GM18867 (cell line): Measurements from ENCODE around the gene CCNQ.
A peak's percentile ranks its signal among the peaks of the same experiment; 100 is the strongest.

Experiments used
- ATAC-seq: cut with Tn5 transposase; IDR thresholded peaks from one replicate; pipeline ENCODE4 v1.9.1; 2021; ENCODE audit warnings: mild to moderate bottlenecking, moderate library complexity; ENCODE audit not compliant: unreplicated experiment

CCNQ gene

DNA sequence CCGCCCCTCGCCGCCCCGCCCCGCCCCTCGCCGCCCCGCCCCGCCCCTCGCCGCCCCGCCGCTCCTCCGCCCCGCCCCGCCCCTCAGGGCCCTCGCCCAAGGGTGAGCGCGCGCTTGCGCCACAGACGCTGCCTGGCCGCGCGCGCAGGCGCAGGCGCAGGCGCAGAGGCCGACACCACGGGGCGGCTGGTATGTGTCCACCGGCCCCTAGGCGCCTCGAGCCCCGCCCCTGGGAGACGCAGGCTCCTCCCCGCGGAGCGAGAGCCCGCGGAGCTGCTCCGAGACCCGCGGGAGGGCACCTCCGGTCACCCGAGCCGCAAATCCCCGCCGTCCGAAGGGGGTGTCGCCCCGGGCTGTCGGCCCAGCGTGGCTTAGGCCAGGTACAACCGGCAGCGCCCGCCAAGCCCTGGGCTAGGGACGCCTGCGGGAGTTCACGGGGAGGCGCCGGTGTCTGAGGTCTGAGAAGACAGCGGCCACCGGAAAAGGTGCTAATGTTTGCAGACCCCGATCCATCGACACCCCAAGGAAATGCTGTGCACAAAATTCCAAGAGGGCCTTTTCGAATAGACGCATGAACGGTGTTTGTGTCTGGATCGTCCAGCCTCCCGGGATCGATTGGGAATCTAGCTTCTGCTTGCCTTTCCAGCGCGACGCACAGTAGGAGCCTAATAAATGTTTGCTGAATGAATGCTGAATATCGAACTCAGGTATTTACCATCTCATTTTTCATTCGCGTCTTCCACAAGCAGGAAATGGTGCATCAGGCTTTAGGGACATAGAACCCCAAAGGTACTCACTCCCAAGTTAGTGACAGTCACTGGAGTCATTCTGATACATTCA, 473 bp upstream of the CCNQ start:
- peak; percentile 84 for ATAC-seq

DNA sequence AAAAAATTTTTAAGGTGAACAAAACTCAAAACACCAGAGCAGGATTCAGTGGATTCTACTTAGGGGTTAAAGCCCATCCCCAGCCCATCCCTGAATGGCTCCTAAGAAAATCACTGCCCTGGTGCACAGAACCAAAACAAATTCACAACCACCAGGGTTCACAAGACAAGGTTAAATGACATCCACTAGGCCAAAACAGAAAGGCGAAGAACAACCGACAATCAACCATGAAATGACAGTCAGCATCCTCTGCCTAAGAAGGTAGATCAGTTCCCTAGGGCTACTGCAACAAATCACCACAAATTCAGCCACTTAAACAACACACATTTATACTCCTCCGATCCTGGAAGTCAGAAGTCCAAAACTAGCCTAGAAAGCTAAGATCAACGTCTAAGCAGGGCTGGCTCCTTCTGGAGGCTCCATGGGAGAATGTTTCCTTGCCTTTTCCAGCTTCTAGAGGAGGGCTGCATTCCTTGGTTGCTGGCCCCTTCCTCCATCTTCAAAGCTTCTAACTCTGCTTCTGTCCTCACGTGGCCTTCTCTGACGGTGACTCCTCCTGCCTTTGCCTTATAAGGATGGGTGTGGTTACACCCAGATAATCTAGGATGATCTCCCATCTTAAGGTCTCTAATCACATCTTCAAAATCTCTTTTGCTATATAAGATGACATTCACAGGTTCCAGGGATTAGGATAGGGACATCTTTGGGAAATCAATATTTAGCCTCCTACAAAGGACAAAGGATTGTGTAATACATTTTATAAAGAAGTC, 1.8 kb downstream of the CCNQ start:
- no peak for ATAC-seq

DNA sequence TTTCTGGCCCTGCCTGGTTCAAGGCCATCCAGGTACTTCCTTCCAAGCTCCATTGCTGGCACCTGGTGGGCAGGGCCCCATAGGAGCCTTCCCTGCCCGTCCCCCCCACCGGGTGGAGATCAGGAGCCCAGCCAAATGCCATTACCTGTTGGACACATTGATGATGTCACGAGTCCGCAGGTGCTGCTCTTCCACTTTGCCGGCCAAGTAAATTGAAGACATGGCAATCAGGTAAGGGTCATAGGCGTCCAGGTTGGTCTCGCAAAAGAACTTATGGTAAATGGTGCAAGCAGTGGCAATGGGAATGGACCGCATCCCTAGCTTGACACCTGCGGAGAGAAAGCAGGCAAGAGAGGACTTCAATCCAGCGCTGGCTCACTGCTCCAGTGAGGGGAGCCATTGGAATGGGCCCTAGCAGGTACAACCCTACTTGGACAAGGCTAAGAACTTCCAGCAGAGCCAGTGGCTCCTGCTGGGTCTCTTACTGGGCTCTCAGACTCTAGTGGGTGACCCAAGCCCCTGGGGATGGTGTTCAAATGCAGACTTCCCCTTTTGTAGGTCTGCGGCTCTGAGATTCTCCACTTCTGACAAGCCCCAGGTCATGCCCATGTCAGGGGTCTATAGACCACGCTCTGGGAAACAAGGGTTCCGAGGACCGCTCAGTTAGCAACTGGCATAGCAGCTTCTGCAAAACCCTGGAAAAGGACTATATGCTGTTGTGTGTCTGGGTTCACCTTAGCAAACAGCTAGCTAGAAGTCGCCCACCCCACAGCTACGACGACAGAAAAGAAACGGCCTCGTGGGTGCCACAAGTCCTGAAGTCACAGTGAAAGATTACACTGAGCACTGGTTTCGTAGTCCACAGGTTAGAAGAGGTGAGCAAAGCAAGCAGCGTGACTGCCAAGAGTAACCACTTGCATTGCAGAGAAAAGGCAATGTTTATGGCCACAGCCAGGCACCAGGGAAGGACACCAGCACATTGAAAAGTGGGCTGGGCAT, 2.8 kb downstream of the CCNQ start:
- ATAC-seq = no peak

DNA sequence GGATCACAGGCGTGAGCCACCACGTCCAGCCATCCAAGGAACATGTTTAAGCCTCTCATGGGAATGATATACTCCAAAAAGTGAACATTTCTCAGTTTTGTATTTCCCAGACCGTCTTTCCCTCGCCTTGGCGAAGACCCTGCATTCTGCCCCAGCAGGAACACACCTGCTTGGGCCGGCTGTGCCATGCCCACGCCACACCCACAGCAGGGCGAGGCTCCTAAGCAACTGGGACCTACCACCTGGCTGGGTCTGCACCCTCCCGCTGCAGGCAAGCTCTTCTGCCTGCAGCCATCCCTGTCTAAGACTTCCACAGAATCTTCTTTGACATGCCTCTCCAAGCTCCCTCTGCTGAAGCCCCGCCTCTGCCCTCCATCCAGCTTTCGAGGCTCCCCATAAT, 3.6 kb downstream of the CCNQ start:
- no peak for ATAC-seq

DNA sequence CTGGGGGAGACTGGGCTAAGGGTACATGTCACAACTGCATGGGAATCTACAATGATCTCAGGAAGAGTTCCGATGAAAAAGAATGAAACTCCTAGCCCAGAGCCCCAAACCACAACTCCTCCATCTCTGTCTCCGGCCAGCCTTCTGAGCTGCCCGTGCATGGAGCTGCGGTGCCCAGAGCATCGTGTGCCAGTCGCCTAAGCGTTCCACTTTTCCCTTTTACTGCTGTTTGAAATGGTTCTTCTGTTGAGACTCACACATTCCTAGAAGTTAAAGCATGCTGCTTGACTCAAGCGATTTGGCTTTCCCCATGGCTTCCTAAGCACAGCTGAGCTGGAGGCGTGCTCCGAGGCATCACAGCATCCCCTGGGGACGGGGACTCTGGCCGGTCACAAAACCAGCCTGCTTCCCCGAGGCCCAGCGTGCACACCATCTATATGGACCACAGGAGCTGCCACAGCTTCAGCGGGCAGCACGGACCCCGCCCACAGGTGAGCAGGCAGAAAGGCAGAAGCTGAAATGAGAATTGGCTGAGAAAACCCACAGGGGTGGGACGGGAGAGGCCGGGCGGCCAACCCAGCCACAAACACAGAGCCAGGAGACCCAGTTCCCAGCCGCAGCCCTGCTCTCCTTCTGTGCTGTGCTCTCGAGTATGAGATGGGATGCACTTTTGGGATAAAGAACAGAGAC, 5.0 kb downstream of the CCNQ start:
- ATAC-seq = no peak

DNA sequence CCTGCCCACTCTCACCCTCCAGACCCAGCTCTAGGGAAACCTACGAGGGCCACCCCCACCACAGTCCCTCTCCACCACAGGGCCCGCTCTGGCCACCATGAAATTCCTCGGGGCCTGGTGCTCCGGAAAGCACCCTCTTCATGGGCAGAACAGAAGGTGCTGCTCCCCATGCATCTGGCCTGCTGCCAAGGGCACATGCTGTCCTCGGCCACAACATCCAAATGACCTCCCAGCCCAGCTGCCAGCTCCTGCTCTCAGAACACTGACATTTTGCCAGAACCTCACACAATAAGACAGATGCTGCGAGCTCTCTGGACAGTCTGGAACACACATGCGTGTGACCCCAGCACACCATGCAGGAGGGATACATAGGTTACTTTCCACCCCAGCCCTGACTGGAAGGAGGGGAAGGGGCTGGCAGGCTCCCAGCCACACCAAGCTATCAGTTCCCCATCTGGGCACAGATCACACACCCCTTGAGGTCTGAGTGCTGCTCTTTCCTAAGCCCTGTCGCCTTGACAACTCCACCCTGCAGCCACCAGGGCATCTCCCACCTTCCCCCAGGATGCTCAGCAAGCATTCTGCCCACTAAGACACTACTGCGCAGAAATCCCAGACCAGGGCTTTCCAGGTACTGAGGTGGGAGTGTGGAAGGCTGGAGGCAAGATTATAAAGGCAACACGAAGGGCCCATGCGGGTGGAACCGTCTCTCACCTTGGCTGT, 5.8 kb downstream of the CCNQ start:
- ATAC-seq = no peak

DNA sequence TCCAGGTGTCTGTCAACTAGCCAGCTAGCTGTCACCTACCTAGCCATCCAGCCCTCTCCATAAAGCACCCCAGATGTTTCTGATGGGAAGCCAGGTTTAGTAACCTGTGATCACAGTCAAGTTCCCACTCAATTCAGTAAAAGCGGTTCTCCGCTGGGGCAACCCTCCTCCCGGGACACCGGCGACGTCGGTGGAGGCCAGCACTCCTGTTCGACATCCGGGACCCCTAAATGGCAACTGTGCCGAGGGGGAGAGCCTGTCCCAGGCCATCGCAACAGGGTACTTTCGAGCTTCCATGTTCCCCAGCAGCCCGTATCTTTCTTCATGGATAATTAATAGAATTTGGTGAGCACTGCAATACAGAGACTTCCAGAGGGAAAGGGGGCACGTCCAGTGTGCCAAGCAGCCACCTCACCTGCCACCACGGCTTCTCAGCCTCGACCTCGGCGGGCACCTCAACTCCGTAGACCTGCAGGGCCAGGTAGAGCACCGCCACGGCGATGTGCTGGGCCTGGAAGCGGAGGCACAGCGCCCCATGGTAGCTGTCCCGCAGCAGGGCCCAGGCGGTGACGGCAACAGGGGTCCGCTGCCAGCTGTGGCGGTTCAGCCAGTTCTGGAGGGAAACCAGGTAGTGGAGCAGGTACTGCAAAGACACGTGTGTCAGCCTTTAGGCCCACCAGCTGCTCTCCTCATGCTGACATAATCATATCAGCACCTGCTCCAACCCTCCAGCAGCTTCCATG, 6.7 kb downstream of the CCNQ start:
- no peak for ATAC-seq

DNA sequence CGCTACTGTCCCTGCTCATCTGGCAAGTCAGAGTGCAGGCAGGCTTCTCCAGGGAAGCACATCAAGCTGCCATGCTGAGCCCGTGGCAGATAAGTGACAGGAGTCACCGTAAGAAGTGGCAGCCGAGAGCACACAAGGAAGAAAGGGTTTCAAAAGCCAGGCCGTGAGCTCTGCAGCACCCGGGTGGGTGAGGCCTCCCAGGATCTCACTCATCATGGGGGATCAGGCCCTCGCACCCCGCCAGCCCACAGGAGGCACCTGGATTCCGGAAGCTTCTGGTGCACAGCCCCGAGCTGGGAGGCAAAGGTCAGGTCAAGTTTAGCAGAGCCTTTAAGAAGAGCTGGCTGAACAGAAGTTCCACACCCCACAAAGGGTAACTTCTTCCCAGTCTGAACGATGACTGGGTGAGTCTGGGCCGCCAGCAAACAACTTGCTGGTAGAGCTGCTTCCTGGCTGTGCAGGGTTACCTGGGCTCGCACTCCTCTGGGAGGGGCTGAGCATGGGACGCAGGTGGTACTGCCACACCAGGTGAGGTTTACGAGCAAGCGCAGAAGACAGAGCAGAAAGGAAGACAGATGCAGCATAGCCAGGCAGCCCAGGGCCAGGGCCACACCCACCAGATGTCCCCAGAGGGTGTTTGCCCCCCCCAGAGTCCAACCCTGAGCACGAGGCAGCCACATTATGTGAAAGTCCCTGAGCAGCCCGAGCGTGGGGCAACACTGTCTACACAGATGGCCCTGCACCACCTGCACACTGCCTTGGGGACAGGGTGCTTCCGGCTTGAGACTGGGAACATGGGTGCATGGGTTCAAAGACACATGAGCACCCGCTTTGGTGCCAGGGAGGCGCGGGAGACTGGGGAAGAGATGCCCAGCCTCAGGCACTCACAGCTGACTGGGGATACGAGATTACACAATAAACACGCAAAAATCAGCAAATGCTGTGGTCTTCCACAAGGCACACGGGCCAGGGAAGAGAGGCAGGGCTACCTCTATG, 7.7 kb downstream of the CCNQ start:
- no peak for ATAC-seq

DNA sequence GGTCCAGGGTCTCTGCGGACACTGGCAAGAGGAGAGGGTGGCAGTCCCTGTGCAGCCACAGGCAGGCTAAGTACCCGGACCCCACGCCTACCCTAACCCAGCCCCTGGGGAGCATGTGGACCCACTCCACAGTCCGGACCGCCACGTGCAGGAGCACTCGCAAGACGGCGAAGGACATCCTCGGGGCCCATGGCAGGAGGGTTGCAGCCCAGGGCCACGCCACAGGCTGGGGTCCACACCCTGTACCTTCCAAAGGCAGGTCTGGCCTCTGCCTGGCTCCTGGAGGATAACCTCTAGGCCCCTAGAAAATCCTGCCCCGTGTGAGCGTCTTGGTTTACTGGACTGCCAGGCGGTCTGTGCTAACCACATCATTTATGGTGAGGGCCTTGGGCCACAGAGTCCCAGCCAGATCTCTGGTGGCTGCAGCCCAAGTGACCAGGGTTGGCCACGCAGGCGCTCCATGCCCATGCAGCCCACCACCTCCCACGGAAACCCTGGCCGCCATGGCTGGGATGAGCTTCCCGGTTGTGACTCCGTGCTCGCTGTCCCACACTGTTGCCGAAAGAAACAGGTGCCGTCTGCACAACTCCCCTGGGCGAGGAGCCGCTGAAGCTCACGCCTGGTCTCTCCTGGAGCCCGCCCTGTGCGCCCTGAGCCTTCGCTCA, 10.0 kb downstream of the CCNQ start:
- no peak for ATAC-seq

DNA sequence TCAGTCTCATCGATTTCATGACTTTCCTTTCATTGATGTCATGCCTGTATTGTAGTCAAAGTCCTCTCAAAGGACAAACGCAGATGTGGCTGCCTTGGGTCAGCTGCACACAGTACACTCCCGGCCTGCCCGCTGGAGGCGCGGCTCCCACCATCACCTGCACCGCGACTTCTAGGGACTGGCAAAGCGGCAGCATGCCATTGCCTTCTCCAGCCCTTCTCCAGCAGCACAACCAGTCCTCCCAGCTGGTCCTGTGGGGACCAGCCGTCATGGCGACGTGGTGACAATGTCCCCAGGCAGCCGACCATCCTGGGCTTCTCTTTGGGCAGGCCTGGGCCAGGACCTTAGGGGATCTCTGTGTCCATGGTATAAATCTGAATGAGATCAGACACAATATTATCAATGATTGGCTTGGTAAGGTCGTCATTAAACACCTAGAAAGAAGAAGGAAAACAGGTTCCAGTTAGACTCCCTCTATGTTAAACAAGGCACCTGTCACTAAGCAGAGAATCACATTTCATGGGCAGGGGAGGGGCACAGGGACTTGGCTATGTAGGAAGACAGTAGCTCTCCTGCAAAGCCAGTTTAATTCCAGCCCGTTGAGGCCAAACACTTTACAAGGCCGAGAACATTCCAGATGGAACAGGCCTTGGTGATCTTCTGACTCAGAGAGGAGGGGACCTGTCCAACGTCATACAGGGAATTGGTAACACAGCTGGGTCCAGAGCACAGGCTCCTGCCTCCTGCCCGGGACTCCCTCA, 10.7 kb downstream of the CCNQ start:
- ATAC-seq = no peak

DNA sequence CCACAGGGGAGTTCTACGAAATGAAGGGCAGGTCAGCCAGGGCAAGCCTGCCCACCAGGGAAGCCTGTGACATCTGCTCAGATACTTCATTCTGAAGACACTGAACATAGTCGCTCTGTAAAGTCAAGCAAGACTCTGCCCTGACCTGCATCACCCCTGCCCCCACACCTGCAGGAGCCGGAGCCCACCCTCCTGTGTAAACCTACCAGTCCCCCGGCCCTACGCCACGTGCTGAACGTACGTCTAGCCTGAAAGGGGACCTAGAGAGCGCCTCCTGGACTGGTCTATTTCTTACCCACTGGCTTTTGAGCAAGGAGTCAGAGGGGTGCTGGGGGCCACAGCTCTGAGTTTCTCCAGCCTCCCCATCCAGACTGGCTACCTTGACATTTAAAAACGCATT, 11.6 kb downstream of the CCNQ start:
- ATAC-seq = no peak

DNA sequence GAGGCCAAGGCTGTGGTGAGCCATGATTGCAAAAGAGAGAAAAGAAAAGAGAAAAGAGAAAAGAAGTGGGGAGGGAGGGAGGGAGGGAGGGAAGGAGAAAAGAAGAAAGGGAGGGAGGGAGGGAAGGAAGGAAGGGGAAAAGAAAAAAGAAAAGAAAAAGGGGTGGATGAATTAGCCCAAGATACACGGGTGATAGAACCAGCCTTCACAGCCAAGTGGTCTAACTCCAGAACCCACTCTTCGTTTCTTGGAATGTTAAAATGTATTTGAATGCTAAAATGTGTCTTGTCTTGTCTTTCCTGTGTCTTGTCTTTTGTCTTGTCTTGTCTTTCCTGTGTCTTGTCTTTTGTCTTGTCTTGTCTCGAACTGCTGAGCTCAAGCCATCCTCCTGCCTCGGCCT, 13.1 kb downstream of the CCNQ start:
- ATAC-seq = no peak

DNA sequence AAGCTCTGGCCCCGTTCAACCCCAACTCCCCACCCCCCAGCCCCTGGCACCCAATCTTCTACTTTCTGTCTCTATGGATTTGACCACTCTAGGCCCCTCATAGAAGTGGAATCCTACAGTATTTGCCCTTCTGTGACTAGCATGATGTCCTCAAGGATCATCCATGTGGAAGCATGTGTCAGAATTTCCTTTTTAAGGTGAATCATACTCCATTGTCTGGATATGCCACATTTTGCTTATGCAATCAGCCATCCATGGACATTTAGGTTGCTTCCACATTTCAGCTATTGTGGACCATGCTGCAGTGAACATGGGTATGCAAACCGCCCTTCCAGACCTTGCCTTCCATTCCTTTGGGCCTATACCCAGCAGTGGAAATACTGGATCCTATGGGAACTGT, 15.5 kb downstream of the CCNQ start:
- no peak for ATAC-seq

DNA sequence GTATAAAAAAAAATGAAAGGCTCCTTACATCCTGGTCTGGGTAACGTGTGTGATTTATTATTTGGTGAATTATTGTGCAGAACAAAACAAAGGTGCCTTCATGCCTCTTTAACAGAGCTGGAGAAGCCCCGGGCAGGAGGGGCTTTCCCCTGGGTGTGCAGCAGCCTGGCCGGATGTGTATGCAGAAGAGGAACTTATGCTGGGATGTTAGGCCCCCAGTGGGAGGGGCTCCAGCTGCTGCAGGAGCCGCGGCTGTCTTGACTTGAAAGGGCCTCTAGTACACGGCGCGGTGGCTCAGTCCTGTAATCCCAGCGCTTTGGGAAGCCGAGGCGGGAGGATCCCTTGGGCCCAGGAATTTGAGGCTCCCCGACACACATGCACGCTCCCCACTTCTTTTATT, 16.0 kb downstream of the CCNQ start:
- peak; percentile 94 for ATAC-seq

DNA sequence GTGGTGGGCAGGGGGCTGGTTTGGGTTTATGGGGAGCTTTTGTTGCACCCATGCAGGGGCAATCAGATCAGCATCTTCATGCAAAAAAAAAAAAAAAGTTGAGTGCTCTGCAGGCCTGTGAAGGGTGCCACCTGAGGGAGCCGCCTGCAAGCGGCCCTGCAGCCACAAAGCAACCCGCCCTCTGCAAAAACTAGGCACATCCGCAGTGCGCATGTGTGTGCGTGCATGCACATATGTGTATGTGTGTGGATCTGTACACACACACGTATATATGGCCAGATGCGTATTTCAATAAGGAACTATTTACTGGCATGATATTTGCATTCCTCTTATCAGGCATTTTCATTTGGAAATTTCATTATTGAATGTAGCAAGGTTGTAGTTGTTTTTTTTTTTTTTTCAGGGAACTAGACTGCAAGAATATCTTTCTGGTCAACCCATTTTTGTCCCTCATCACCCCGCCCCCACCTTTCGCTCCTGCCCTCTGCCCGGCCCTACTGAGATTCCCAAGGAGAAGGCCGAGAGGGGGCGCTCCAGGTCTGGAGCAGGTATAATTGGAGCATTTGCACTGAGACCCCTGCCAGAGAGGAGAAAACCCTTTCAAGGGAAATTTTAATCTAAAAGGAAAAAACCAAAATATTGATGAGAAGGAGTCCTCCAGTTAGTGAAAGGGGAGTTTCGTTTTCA, 18.1 kb downstream of the CCNQ start:
- no peak for ATAC-seq

DNA sequence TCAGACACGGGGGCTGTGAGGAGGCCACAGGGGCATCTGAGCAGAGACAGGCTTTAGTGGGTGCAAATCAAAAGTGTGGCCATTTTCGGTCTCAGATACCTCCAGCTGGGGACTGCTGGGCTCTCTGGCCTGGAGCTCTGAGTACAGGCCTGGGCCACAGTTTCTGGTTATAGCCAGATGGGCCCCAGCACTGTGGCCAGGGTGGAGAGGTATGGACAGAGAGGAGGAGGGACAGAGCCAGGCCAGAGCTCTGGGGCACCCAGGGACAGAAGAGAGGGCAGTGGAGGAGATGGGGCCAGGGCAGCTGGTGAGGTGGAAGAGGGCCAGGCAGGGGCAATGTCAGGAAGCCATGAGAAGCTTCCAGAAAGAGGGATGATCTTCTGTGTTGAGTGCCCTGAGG, 20.1 kb downstream of the CCNQ start:
- ATAC-seq = no peak
